NCI-H226 (cell line): ENCODE data around the gene RMRP.
"Not testable (repeated sequence)": the region's sequence is repeated elsewhere in the genome, so short reads cannot be mapped to it uniquely, and the experiment has no call there.

Experiments used
- DNase-seq: peaks from one replicate; pipeline ENCODE4 v3.0.0-alpha.2; 2015

RMRP gene

DNA sequence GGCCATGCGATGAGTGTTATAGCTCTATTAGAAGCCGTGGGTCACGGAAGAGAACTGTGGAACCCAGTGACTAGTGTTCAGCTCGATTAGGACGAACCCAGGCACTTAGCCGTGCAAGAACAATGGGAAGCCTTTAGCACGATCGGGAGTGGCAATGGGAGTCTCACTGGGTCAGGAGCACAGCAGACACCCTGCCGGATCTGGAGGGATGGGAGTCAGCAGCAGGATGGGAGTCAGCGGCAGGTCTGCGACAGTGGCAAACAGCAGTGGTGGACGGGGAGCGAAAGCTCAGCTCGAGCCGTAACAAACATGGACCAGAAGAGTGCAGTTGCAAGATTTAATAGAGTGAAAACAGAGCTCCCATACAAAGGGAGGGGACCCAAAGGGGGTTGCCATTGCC is 17.4 kb downstream of the RMRP start:
- not testable (repeated sequence) for DNase-seq

DNA sequence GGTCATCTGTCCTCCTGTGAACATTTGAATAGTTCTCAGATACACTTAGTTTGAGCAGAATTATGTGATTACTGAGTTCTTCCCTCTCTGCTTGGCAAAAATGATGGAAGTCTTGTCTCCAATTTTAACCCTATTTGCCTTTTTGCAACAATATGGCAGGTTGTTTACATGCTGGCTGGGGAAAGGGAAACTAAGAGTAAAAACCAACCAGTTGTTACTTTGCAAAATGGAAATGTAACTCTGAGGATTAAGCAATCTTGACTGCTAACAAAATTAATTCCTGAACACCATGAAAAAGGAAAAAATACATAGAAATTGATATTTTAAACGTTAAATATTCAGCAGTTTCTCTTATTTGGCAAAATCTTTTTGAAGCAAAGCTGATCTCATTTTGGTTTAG is 18.2 kb downstream of the RMRP start:
- DNase-seq: no peak

DNA sequence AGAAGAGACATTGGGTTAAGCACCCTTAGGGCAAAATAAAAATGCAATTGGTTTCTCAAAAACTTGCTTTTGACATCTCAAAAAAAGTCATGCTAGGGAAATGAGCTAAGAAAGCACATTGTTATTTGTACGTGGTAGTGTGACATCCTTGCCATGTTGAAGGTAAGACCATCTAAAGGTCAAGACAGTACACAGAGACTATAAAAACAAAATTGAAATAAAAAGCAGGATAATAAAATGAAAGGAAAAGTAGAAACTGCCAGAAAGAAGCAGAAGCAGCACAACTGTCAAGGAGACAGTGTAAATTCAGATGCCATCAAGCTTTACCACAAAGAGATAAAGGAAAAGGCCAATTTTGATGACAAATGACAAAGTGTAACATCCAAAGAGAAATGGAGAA is 18.6 kb downstream of the RMRP start:
- not testable (repeated sequence) for DNase-seq

DNA sequence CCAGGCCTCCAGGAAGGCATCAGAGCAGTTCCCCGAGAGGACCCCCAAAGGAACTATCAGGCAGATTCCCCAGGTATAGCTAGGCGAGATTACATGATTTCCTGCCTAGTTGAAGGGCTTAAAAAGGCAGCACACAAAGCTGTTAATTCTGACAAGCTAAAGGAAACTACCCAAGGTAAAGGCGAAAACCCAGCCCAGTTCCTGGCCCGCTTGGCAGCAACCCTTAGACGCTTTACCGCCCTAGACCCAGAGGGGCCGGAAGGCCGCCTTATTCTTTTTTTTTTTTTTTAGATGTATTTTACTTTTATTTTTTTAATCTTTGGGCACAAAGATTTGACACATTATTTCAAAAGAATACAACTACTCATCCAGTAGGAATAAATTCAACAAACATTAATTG is 19.1 kb downstream of the RMRP start:
- DNase-seq: not testable (repeated sequence)

DNA sequence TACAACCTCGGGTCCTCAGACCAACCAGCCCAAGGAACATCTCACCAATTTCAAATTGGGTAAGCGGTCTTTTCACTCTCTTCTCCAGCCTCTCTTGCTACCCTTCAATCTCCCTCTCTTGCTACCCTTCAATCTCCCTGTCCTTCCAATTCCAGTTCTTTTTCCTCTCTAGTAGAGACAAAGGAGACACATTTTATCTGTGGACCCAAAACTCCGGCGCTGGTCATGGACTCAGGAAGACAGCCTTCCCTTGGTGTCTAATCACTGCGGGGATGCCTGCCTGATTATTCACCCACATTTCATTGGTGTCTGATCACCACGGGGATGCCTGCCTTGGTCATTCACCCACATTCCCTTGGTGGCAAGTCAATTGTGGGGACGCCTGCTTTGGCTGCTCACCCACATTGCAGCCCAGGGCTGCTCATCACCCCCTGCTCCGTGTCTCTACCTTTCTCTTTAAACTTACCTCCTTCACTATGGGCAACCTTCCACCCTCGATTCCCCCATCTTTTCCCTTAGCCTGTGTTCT is 20.3 kb downstream of the RMRP start:
- not testable (repeated sequence) for DNase-seq

DNA sequence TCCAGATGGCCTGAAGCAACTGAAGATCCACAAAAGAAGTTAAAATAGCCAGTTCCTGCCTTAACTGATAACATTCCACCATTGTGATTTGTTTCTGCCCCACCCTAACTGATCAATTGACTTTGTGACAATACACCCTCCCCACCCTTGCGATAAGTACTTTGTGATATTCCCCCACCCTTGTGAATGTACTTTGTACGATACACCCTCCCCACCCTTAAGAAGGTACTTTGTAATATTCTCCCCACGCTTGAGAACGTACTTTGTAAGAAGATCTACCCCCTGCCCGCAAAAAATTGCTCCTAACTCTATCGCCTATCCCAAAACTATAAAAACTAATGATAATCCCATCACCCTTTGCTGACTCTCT is 21.0 kb downstream of the RMRP start:
- not testable (repeated sequence) for DNase-seq

DNA sequence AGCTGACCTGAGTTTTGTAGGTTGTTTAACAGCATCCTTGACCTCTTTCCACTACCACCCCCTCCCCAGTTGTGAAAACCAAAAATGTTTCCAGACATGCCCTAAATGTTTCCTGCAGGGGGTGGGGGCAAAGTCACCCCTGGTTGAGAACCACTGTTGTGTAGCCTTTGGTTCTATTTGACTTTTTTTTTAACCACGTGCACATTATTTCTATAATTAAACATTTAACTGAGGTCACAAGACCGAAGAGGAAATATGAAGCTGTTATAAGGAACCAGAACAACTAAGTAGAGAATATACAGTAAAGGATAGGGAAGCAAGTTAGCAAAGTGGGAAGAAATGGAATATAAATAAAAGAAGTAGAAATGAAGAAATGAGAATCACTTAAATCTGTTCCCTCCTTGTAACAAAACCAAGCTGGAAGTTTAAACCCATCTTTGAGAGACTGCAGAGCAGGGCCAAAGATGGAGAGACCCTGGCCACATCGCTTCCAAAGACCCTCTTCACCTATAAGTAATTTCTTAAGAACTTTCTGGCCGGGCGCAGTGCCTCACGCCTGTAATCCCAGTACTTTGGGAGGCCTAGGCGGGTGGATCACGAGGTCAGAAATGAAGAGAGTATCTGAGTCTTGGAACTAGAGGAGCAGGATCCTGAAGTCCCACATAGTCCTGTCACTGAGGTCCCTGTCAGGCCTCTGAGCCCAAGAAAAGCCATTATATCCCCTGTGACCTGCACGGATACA is 21.5 kb downstream of the RMRP start:
- no peak for DNase-seq

DNA sequence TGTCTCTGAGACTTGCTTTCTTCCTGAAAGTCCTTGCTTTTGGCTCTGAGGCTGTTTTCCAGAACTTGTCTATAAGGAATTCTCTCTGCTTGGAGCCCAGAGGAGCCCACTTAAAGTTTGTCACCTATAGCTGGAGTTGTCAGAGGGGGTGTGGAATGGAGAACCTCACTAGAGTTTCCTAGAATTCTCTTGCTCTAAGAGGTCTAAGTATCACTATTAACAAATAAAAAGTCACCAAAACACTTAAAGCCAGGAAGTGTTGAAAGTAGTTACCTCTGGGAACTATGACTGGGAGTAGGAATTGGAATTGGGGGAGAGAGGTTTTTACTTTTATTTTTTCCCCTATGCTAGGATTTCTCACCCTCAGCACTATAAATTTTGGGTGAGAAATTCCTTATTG is 22.1 kb downstream of the RMRP start:
- DNase-seq: no peak

DNA sequence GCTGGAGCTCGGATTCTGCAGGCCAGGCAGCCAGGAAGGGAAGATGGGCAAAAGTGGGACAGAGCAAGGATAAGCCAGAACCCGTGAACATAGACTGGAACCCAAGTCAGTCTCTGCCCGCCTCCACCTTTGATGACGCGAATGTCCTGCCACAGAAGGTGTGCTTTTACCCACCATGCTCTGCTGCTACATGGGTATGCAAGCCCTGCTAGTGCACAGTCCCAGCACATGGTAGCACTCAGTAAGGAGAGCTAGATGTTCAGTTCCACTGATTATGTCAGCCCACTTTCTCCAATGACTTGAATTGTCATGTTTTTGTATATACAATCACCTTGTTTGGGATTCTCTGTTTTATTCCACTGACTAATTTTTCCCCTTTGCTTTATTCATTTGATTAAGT is 28.2 kb downstream of the RMRP start:
- DNase-seq: no peak

DNA sequence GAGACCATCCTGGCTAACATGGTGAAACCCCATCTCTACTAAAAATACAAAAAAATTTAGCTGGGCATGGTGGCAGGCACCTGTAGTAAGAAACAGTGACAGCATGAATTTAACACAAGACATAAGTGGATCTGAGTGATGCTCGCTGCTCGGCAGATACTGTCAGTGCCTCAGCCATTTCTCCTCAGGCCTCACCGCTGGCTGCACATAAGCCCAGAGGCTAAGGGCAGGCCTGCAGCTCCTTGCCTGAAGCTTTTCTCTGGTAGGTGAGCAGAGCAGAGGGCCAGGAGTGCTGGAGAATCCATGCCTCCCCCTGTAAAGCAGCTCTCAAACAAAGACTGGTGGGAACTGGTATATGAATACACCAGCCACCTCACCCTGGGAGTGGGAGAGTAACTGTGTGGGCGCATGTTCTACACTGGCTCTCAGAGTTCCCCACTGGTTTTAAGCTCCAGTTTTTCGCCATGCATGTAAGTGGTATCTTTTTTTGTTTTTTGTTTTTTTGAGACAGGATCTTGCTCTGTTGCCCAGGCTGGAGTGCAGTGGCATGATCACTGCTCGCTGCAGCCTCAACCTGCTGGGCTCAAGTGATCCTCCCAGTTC is 29.3 kb downstream of the RMRP start:
- no peak for DNase-seq

DNA sequence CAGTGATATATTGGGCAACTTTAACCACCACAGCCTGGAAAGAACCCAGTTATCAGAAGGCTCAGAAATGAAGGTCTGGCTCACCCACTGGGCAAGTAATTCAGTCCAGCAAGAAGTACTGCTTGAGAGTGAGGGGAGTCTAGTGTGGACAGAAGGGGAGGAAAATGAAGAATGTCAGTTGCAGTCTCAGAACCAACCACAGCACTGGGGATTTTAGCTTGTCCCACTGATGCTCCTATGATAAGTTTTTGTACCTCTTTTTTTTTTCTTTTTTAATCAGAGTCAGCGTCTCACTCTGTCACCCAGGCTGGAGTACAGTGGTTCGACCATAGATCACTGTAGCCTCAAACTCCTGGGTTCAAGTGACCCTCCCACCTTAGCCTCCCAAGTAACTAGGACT is 30.2 kb downstream of the RMRP start:
- DNase-seq: no peak

DNA sequence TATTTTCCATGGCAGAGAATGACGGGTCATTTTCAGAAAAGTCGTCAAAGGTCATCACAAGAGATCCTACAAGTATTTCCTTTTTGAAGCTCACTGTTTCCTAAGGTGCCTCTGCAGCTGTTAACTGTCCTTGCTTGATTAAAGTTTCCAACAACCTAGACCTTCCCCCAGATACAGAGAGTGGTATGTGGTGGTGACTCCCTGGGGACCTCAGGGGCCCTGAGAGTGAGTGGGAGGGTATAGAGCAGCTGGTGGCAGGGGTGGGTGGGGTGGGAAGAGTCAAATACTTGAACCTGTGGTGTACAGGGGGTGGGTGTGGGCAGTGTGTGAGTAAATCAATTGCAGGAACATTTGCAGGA is 38.0 kb downstream of the RMRP start:
- DNase-seq: no peak

DNA sequence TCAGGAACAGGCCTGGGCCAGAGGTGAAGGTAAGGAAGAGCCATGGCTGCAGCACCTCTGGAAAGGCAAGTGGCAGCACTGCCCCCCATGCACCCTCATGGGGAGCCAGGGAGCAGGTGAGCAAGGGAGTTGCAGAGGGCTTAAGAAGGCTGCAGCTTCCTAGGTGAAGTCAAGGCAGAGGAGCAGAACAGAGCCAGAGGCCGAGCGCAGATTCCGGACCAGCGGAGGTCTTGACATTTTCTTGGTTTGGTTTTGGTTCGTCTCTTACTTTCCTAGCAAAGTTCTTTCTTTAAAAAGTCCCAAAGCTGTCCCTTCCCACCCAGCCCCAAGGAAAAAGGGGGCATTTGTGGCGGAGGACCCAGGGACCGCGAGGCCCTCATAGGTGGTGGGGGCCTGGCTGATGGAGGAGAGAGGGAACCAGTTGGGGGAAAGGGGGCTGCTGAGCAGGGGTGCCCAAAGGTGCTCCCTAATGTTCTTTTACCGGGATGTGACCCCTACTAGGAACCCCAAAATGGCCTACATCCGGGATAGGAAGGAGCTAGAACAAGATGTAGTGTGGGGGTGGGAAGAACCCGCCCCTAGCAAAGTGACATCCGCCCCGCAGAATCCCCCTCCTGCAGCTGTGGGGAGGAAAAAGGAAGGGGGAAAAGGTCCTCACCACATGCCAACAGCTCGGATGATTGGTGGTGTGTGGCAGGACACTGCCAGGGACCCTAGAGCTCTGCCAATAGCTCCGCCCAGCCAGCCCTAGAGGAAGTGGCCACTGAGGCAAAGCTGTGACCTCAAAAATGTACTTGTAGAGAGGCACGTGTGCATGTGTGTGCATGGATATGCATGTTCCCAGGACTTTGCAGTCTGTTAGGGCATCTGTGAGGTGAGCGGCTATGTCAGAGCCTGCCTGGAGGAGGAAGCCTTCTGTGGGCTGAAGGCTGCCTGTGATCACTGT is 38.7 kb downstream of the RMRP start:
- no peak for DNase-seq

DNA sequence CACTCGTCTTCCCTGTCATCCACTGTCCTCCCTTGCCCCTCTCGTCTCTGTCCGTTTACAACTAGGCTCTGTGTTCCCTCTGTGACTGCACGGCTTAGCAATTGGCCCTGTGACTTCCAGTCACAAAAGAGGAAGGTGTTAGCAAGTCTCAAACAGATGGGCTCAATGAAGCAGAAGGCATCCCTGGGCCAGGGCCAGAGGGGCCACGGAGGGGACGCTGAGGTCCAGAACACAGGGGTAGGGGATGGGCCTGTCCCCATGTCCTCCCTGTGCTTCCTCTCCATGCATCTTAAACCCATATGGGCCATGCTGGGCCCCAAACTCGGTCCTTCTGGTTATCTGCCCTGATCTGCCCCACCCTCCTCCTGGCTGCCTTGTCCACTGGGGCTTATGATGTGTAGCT is 39.5 kb downstream of the RMRP start, which contains the start of gene CD72:
CD72 (minus strand) TSS at position 89 of the 403 bp plus-strand sequence. CDS start 110 bp downstream, outside the sequence.
- no peak for DNase-seq

DNA sequence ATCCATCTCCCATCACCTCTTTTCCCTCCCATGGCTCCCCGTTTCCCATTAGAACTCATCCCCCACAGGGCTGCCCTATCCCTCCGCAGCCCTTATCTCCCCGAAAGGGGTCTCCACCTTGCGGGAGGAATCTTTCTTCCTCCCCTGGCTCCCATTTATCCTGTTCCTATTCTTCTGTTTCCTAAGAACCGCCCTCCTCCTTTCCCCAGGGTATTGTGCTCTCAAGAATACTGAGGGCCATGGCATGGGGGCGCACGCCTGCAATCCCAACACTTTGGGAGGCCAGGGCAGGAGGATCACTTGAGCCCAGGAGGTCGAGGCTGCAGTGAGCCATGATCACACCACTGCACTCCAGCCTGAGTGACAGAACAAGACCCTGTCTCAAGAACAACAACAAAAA is 40.3 kb downstream of the RMRP start:
- no peak for DNase-seq

DNA sequence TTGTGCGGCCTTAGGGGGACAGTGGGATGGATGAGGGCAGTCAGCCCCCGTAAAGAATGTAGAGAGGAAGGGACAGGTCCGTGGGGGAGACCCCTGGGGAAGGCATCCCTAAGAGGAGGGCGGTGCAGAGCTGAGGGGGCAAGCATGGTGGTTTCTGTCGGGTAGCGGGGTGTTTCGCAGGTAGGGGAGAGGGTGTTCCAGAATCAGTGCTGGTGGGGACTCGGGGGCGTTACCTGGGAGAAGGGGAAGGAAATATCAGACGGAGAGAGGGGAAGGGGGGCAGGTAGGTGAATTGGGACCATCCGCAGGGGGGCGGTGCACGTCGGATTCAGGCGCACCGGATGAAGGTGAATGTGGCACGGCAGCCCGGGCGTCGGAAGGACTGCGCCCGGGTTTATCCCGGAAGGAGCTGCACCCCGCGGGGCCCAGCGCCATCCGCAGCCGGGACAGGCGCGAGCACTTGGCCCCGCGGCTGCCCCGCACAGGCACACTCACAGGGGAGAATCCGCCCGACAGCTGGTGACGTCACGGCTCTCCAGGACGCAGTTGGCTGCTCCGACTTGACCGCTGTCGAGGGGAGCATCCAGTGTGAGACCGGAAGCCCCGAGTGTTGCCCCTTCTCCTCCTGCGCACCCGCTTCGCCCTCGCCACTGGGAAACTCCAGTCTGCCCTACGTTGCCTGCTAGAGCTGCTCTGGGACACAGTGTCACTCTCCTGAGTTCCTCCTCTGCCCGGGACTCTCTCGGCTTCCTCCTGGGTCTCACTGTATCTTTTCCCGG is 40.9 kb downstream of the RMRP start:
- no peak for DNase-seq

DNA sequence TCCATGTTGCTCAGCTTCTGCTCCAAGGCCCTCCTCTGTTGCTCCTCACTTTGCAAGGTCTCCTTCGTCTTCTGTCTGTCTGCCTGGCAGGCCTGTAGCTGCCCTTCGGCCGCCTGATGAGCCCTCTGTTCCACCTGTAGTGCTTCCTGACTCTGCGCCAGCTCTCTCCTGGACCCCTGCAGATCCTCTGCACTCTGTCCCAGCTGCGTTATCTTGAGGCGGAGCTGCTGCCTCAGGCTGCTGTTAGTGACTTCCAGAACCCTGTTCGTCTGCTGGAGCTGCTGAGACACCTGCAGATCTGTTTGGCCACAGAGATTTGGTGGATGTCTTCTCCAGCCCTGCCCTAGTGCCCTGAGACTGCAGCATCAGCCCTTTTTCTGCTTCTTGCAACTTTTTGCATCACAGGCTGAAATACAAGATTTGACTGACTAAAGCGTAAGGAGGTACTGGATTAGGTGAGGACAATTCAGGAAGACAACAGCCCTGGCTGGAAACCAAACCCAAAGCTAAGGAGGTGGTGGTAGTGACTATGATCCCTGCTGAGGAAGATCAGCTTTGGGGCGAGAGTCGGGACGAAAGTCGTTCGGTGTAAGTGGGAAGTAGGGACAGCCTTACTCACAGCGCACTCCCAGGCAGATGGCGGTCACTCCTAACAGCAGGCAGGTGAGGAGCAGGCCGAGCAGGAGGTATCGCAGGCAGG is 41.7 kb downstream of the RMRP start:
- no peak for DNase-seq

DNA sequence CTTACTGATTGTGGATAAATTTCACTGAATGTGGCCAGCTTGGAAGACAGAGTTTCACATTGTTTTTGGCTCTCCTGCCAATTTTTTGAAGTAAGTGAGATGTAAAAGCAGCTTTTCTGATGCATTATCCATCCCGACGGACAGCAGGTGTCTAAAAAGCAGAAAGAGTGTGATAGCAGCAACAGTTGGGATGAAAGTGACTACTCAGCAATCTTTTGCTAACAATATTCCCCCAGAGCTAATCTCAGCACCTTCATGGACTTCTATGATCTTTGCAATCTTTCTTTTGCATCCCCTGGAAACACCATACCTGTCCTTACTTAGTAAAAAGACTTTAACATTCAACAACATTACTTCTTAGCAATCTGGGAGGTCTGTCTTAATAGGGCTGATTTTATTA is 45.0 kb downstream of the RMRP start:
- no peak for DNase-seq

DNA sequence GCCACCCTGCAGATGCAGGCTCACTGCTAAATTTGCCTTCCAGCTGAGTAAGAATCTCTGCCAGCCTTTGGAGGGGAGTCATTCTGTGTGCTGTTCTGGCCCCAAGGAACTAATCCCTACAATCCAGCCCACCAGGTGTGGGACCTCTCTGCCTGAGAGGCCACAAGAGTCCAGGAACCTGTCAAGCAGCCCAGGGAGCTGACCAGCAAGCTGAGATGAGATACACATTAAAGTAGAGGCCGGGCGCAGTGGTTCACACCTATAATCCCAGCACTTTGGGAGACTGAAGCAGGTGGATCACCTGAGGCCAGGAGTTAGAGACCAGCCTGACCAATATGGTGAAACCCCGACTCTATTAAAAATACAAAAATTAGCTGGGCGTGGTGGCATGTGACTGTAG is 45.8 kb downstream of the RMRP start:
- not testable (repeated sequence) for DNase-seq

DNA sequence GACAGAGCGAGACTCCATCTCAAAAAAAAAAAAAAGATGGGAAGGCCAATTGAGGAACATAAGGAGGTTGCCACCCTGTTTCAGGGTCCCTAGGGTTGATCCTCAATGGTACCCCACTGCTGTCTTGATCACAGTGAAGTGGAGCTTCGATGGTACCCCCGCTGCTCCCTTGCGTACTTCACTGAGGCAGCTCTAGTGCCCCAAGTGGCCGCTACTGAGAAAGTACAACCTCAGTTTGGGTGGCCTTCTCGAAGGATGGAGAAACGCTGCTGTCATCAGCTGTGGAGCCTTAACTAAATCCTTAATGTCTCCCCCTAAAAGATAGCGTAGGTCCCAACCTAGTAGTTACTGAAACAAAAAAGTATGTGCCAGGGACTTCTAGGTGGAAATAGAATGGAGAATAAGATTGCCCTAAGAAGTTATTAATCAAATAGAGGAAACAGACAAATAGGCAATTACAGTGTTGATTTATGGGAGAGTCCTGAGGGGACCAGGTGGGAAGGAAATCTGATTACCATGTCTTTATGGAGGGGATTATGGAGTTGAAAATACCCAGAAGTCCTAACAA is 46.5 kb downstream of the RMRP start:
- DNase-seq: no peak

DNA sequence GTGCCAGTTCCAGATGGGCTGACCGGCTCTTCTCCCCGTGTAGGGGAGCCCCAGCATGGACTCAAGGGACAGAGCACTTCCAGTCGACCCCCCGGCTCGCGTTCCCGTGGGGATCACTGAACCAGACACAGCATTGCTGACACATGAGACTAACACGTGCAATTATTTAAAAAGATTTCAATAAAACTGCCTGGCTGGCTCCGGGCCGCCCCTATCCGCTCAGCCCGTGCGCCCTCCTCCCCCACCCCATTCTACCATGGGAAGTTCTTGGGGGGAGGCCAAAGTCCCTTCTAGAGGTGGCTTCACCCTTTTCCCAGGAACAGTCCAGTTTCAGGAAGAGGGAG is 48.0 kb downstream of the RMRP start:
- DNase-seq: no peak
